GM19193 (cell line): Measurements from ENCODE around the gene SHTN1.

Source experiments
- POLR2A ChIP-seq: IDR thresholded peaks from 4 replicates; pipeline ENCODE4 v1.6.1; 2011; ENCODE audit not compliant: insufficient read depth, insufficient read length; ENCODE audit errors: extremely low read depth

Gene SHTN1

GRCh38 chr10:116848944-116849247 lies 156.1 kb downstream of the SHTN1 start:
- no peak for TF ChIP-seq POLR2A

DNA sequence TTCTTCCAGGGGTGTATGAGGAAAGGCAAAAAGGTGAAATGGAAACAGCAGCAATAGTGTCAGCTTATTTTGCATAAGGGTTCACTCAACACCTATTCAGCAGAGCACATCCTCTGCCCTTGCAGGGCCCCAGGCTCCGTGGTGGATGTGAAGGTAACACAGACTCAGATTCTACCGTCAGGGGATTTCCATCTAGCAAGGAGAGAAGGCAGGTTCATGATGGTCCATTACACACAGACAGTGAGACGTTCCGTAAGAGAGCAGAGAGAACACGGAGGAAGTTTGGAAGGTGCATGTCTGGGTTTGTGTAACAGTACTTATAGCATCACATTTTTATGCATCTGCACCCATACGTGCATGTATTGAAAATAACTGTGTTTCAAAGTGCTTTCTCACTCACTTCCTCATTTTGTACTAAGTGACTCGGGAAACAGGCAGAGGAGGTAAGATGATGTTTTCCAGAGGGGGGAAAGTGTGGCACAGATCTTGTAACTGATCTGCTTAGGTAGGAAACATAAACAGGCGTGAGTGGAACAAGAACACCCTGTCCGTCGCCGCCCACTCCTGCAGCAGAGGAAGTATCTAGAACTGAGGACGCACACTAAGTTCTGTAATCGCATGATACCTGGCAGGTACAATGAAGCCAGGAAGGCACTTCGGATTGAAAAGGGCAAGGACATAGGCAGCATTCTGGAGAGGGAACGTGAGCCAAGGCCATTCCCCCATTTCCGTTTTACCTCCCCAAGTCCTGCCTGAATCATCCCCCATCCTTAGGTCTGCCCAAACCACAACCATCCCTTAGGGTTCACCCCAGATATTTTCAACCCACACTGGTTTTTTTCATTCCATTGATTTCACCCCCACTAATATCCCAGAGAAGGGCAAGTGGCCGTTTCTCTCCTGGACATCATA lies 156.7 kb downstream of the SHTN1 start:
- TF ChIP-seq POLR2A, result no peak

GRCh38 chr10:116845823-116846222 lies 159.2 kb downstream of the SHTN1 start:
- no peak for TF ChIP-seq POLR2A

DNA sequence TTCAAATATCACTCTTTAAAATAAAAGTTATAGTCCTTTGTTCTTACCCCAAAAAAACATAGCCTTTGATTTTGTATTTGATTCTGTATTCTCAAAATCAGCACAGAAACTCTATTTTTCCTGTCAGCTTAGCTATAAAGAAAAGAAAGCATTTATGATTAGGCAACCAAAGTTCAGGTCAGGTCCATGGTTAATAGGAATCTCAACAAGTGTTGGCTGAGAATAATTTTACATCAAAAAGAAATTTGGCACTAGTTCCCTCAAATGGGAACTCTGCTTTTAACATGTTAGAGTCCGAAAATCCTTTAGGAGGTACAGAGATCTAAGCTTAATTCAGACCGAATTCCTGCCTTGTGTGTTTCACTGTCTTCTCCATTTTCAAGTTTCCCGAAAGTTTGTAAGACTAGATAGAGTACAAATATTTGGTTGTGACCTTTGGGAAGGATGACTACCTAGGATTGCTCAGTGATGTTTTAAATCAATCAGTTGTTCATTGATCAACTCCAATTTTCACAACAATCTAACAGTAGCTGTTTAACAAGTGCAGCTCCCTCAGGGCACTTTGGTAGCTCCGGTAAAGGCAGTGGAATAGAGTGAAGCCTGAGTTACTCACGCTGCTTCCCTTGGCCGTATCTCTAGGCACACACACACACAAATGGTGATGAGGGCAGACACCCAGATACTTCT lies 164.5 kb downstream of the SHTN1 start:
- no peak for TF ChIP-seq POLR2A

DNA sequence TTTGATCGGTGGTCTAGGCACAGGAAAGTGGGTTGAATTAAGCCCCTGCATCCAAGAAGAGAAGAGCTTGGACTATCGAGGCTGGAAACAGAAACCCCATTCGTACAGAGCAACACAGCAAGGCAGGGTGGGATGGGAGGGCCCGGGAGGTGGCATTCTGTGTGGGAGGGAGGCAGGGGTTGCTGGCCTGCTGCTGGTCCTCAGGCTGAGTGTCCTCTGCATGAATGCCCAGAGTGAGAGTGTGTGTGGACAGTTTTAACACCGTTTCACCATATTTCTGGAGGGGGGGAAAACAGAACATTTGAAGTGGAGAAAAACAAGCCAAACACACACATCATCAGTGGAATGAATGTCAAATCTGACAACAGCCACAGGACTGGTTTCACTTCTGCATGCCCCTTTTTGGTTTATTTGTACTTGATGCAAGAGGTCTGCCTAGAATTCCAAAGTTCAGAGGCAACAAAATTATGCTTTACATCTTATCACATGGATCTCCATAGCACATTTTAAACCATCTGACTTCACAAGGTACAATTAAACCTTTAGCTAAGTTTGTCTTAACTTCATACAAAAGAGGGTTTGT lies 166.8 kb downstream of the SHTN1 start:
- TF ChIP-seq POLR2A, result no peak

GRCh38 chr10:116836902-116837523 lies 168.0 kb downstream of the SHTN1 start:
- no peak for TF ChIP-seq POLR2A

- no peak for TF ChIP-seq POLR2A
These were observed 168.9 kb downstream of the SHTN1 start for GRCh38 chr10:116836083-116836482.

- TF ChIP-seq POLR2A, result no peak
These were observed 169.3 kb downstream of the SHTN1 start for GRCh38 chr10:116835658-116836057.

DNA sequence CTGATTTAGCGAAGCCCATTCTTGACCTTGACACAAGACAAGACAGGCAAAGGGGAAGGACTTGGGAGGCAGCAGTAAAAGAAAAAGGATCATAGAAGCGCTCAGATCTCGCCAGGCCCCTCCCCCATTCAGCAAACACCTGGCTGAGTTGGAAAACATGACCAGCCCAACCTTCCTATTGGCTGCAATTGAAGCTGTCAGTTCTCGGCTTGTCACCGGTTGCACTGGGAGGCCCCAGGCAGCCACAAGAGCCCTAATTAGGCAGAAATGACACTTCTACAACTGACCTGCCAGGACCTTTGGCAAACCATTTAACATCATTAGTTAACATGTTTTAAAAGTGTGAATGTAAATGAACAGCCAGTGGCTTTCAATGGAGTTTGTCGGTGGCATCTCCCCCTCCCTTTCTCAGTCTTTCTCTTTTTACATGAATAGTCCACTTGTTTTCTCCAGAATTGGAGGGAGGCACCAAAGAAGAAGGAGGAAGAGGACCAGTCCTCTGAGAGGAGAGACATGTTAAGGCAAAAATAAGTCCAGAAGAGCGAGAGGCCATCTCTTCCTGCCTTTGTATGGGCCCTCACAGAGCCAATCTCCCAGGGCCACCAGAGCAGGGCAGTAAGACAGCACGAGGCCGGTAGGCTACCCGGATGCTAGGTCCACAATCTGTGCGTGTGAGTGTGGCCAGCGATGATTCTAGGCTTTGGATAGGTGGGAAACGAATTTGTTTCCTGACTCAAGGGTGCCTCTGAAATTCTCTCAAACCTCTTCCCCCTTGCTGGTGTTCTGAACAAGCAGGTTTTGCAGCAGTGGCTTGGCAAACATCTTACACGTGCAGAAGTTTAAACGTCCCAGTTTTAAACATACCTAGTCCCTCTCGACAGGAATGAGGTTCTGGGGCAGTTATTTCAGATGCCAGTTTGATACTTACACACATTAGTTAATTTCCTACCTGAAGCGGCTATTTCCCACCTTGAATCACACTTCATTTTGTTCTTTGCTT lies 170.7 kb downstream of the SHTN1 start:
- no peak for TF ChIP-seq POLR2A

DNA sequence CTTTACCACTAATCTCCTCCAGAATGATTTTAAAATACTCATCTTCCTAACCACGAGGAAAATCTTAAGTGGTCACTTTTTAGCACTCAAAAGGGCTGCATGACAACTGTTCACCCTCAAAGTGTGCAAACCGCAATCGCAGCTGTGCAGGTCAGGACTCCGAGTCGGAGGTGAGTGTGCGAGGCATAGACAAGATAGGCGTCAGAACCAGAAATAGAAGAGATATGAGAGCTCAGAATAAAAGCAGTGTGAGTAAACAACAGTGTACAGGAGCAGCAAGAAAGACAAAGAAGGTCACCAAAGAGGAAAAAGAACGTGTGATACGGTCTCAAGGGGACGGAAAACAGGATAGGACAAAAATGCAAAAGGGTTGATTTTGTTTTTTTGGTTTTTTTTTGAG lies 173.2 kb downstream of the SHTN1 start:
- TF ChIP-seq POLR2A, result no peak
